Dermis microvascular lymphatic vessel endothelial cell (primary cell): ENCODE measurements around the gene SUPT6H. TPM values are rescaled to one million over a fixed set of nuclear protein-coding genes. Genes with fewer than 3 reads are reported as not detected.
"Not testable (repeated sequence)": the region's sequence is repeated elsewhere in the genome, so short reads cannot be mapped to it uniquely, and the experiment has no call there.

Source experiments
- DNase-seq, 2 donors: peaks; one replicate each; pipeline versions ENCODE4 v3.0.0 to v3.0.0-alpha.2; 2010; ENCODE audit warnings: low read depth in 2 of 2
- total RNA-seq: library from RNA; depleted of rRNA; stranded (reverse); fragments of >200 nt; gene quantifications from 2 replicates; pipeline ENCODE4 v1.2.1, GENCODE V29; 2014

SUPT6H gene
- total RNA-seq, 1 donor from 2014 or later: 37.5 TPM

GRCh38 chr17:28735913-28736769 lies 74.1 kb downstream of the SUPT6H start:
- DNase-seq: not testable (repeated sequence)

- no peak for DNase-seq
Observed at GRCh38 chr17:28737316-28737715, 75.3 kb downstream of the SUPT6H start.

GRCh38 chr17:28737770-28738679 lies 76.0 kb downstream of the SUPT6H start:
- no peak for DNase-seq

- no peak for DNase-seq
Observed at GRCh38 chr17:28738680-28739384, 76.8 kb downstream of the SUPT6H start.

GRCh38 chr17:28740406-28741357 lies 78.7 kb downstream of the SUPT6H start:
- no peak for DNase-seq

GRCh38 chr17:28741358-28742349 lies 79.6 kb downstream of the SUPT6H start:
- DNase-seq: no peak

GRCh38 chr17:28743243-28744103 lies 81.5 kb downstream of the SUPT6H start, which contains the start of gene TRAF4:
Gene TRAF4, plus strand, starts transcription at chr17:28744011. Its CDS starts 102 bp downstream, at chr17:28744113.
- peak in 1 of 2 donors; percentile 80 for DNase-seq

- peak in 1 of 2 donors; percentile 41 for DNase-seq
Observed at GRCh38 chr17:28744104-28744971, 82.3 kb downstream of the SUPT6H start.

- DNase-seq: peak in 1 of 2 donors; percentile 65
Observed at GRCh38 chr17:28744972-28745785, 83.2 kb downstream of the SUPT6H start.

- no peak for DNase-seq
Observed at GRCh38 chr17:28745786-28746411, 83.9 kb downstream of the SUPT6H start.

GRCh38 chr17:28746611-28747050 lies 84.6 kb downstream of the SUPT6H start:
- peak in 1 of 2 donors; percentile 37 for DNase-seq

- peak in 1 of 2 donors; percentile 32 for DNase-seq
Observed at GRCh38 chr17:28747051-28747691, 85.2 kb downstream of the SUPT6H start.

GRCh38 chr17:28747801-28748750 lies 86.1 kb downstream of the SUPT6H start:
- no peak for DNase-seq
